ENCODE results near the gene MTMR3.

- no peak for TF ChIP-seq EZH2phosphoT487 (IDR thresholded peaks at IDR 0.05; ENCODE audit: borderline replicate concordance, low read length)
- no peak for TF ChIP-seq CTCF (conservative IDR thresholded peaks at IDR 0.05; ENCODE audit: low read depth, low read length)
- no peak for TF ChIP-seq EZH2 (IDR thresholded peaks at IDR 0.05; ENCODE audit: low read length, unreplicated experiment)
Observed at GRCh38 chr22:29964776-29965175, 81.8 kb downstream of the MTMR3 start.

Measured in PC-3 (cell line).